SU-DHL-6 (cell line): Measurements from ENCODE around the gene SERINC5.

Experiments used
- H2AFZ ChIP-seq: fragments of 200-600 bp; sonication (generic); 2 replicates; pipeline ENCODE4 v1.6.1; 2014; ENCODE audit warnings: low read depth, mild to moderate bottlenecking, moderate library complexity, mixed read lengths, antibody characterized with exemption, low read length; ENCODE audit not compliant: severe bottlenecking
- H3F3A ChIP-seq: fragments of 200-600 bp; shearing (Covaris generic); 2 replicates; pipeline ENCODE4 v1.6.0; 2016; ENCODE audit warnings: antibody characterized with exemption, mild to moderate bottlenecking; ENCODE audit not compliant: insufficient read depth
- H3K27ac ChIP-seq: fragments of 200-600 bp; sonication (generic); 2 replicates; pipeline ENCODE4 v1.5.1; 2016; ENCODE audit warnings: low read depth, mild to moderate bottlenecking, low read length, moderate library complexity, mixed read lengths
- H3K27me3 ChIP-seq: fragments of 200-600 bp; sonication (generic), shearing (Covaris generic); 2 replicates; pipeline ENCODE4 v1.6.0; 2014; ENCODE audit warnings: mild to moderate bottlenecking, low read length
- H3K36me3 ChIP-seq: fragments of 200-600 bp; sonication (generic); 2 replicates; pipeline ENCODE4 v1.6.1; 2014; ENCODE audit warnings: mild to moderate bottlenecking, low read length, mixed read lengths
- H3K4me2 ChIP-seq: fragments of 300-600, 200-600 bp; shearing (Covaris generic), sonication (generic); 2 replicates; pipeline ENCODE4 v1.6.0; 2014; ENCODE audit warnings: low read length, low read depth, mild to moderate bottlenecking; ENCODE audit not compliant: poor library complexity, severe bottlenecking
- H3K4me3 ChIP-seq: fragments of 200-600 bp; sonication (generic); 2 replicates; pipeline ENCODE4 v1.5.1; 2014; ENCODE audit warnings: antibody characterized with exemption, low read length, mild to moderate bottlenecking, mixed read lengths; ENCODE audit not compliant: insufficient read depth, poor library complexity, severe bottlenecking
- H3K79me2 ChIP-seq: fragments of 200-600 bp; sonication (generic); 2 replicates; pipeline ENCODE4 v1.6.1; 2014; ENCODE audit warnings: mild to moderate bottlenecking, low read length, moderate library complexity; ENCODE audit not compliant: insufficient read depth
- H3K9ac ChIP-seq: fragments of 200-600 bp; sonication (generic); 2 replicates; pipeline ENCODE4 v1.7.0; 2014; ENCODE audit warnings: mild to moderate bottlenecking, low read length
- H3K9me2 ChIP-seq: fragments of 200-600 bp; sonication (generic); replicated peaks from 2 replicates; pipeline ENCODE4 v1.6.1; 2014; ENCODE audit warnings: low read length; ENCODE audit not compliant: insufficient read depth
- H3K9me3 ChIP-seq: fragments of 200-600 bp; sonication (generic); 2 replicates; pipeline ENCODE4 v1.6.1; 2014; ENCODE audit warnings: low read length, mixed read lengths; ENCODE audit not compliant: insufficient read depth
- H4K20me1 ChIP-seq: fragments of 200-600 bp; sonication (generic); 2 replicates; pipeline ENCODE4 v1.6.1; 2014; ENCODE audit warnings: low read depth, mild to moderate bottlenecking, antibody characterized with exemption, low read length, moderate library complexity, mixed read lengths
- CTCF ChIP-seq: fragments of 200-600 bp; sonication (generic); IDR thresholded peaks from one replicate; pipeline ENCODE4 v1.5.1; 2017; ENCODE audit warnings: antibody characterized with exemption, mild to moderate bottlenecking, low read length, moderate library complexity; ENCODE audit not compliant: insufficient read depth, poor library complexity, severe bottlenecking
- EZH2phosphoT487 ChIP-seq: fragments of 200-600 bp; sonication (generic), shearing (Covaris generic); conservative IDR thresholded peaks from 2 replicates; pipeline ENCODE4 v1.6.1; 2018; ENCODE audit warnings: mild to moderate bottlenecking, antibody characterized with exemption, low read length, moderate library complexity, mixed read lengths

The SERINC5 gene

GRCh38 chr5:80289320-80289719 lies 33.5 kb upstream of the SERINC5 start:
- Histone ChIP-seq H4K20me1 (no peaks in the 10 kb centered on the region), H3K36me3 (no peaks in the 10 kb centered on the region), H3K4me2 (no peak overlapping the region), H2AFZ (no peak overlapping the region), H3K27ac (no peak overlapping the region), H3K9me3 (no peaks in the 10 kb centered on the region), H3F3A (no peaks in the 10 kb centered on the region), H3K4me3 (no peak overlapping the region), H3K79me2 (no peaks in the 10 kb centered on the region), H3K9me2 (no peaks in the 10 kb centered on the region), H3K27me3 (no peaks in the 10 kb centered on the region), H3K9ac (no peak overlapping the region)
- TF ChIP-seq CTCF (no peak), EZH2phosphoT487 (no peak)

- H3K36me3 ChIP-seq: no peaks in the 10 kb centered on the region
- no peak for TF ChIP-seq CTCF
- no peak for TF ChIP-seq EZH2phosphoT487
- H3K4me2 ChIP-seq: no peak overlapping the region
- H4K20me1 ChIP-seq: no peaks in the 10 kb centered on the region
- H3K9me3 ChIP-seq: no peaks in the 10 kb centered on the region
- H2AFZ ChIP-seq: no peak overlapping the region
- H3F3A ChIP-seq: 0 out of 2 replicates have a peak, but pooled peaks cover 3% of the 10 kb centered on the region
- no peaks in the 10 kb centered on the region for H3K9me2 ChIP-seq
- no peak overlapping the region for H3K27ac ChIP-seq
- no peaks in the 10 kb centered on the region for H3K27me3 ChIP-seq
- H3K4me3 ChIP-seq: no peak overlapping the region
- H3K79me2 ChIP-seq: no peaks in the 10 kb centered on the region
- H3K9ac ChIP-seq: no peak overlapping the region
These were observed 32.3 kb upstream of the SERINC5 start for GRCh38 chr5:80288177-80288576.

DNA sequence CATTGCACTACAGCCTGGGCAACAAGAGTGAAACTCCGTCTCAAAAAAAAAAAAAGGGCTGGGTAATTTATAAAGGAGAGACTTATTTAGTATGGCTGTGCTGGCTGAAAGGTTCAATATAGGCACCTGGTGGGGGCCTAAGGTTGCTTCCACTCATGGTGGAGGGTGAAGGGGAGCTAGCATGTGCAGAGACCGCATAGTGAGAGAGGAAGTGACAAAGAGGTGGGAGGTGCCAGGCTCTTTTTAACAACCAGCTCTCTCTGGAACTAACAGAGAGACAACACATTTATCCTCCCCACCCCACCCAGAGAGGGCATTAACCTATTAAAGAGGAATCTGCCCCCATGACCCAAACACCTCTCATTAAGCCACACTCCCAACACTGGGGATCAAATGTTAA lies 28.9 kb upstream of the SERINC5 start:
- Histone ChIP-seq H2AFZ (peak overlapping the region; percentile 12), H4K20me1 (no peaks in the 10 kb centered on the region), H3K79me2 (no peaks in the 10 kb centered on the region), H3K27ac (no peak overlapping the region), H3K9me2 (no peaks in the 10 kb centered on the region), H3K9me3 (no peaks in the 10 kb centered on the region), H3F3A (0 out of 2 replicates have a peak, but pooled peaks cover 3% of the 10 kb centered on the region), H3K36me3 (no peaks in the 10 kb centered on the region), H3K27me3 (no peaks in the 10 kb centered on the region), H3K9ac (no peak overlapping the region), H3K4me2 (peak overlapping the region; percentile 6), H3K4me3 (no peak overlapping the region)
- TF ChIP-seq CTCF: no peak
- TF ChIP-seq EZH2phosphoT487: no peak
